ENCODE data around the gene LDLRAP1. TPM values are rescaled to one million over a fixed set of nuclear protein-coding genes. Genes with fewer than 3 reads are reported as not detected.
"Not testable (repeated sequence)": the region's sequence is repeated elsewhere in the genome, so short reads cannot be mapped to it uniquely, and the experiment has no call there.

Gene LDLRAP1, protein sequence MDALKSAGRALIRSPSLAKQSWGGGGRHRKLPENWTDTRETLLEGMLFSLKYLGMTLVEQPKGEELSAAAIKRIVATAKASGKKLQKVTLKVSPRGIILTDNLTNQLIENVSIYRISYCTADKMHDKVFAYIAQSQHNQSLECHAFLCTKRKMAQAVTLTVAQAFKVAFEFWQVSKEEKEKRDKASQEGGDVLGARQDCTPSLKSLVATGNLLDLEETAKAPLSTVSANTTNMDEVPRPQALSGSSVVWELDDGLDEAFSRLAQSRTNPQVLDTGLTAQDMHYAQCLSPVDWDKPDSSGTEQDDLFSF
- total RNA-seq (2014; rRNA removed; shearing (Covaris generic)): 39.7 and 43.1 TPM in 2 replicates

DNA sequence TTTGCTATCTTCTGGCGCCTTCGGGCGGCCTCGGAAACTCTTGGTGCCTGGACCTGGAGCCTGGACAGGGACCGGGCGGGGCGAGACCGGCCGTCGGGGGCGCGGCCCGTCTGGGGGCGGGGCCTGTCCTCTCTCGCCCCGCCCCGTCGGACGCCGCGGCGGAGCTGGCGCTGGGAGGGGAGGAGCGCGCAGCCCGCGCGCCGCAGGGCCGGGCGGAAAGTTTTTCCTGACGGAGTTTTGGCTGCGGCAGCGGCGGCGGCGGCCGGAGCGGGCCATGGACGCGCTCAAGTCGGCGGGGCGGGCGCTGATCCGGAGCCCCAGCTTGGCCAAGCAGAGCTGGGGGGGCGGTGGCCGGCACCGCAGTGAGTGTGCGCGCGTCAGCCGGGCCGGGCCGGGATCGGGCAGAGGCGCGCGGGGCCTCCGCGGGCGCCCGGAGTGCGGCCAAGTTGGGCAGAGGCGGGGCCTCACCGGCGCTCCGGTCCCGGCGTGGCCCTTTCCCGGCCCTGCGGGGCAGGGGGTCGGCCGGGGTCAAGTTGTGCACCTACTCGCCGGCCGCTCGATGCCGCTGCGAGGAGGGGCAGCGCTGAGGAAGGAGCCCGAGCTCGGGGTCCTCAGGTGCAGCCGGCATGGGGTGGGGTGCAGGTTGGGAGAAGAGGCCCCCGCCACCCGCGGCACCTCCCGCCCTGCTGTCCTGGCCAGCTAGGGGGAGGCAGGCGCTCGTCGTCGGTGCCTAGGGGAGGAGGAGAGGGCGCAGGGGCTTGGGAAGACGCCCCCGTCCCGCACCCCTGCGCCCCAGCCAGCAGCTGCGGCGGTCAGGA is at the start of gene LDLRAP1:
Gene LDLRAP1 (plus strand): TSS at position 182 of the 818 bp plus-strand sequence. CDS start 93 bp downstream, at position 275.
- DNase-seq (ENCODE audit: low read depth): peak; percentile 78

- no peak for DNase-seq (ENCODE audit: low read depth)
Measured at GRCh38 chr1:25494952-25495351, 48.5 kb upstream of the LDLRAP1 start.

DNA sequence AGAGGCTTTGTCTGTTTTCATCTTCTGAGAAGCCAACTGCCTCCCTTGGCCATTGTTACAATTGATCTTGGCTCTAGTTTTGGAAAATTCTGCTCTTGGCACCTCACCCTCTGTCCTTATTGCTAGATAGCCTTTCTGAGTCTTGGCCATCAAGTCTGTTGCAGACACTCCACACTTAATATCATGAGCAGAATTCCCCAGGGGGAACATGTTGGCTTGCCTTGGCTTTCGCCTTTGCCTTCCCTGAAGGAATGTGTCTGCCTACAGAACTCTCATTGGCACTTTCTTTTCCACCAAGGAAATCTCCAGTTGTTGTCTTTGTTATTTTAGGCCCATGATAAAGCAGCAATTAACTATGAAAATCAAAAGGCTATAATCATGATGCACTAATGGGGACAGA is 42.7 kb upstream of the LDLRAP1 start:
- no peak for DNase-seq (ENCODE audit: low read depth)

- DNase-seq (ENCODE audit: low read depth): no peak
Measured at GRCh38 chr1:25501235-25502058, 42.0 kb upstream of the LDLRAP1 start.

DNA sequence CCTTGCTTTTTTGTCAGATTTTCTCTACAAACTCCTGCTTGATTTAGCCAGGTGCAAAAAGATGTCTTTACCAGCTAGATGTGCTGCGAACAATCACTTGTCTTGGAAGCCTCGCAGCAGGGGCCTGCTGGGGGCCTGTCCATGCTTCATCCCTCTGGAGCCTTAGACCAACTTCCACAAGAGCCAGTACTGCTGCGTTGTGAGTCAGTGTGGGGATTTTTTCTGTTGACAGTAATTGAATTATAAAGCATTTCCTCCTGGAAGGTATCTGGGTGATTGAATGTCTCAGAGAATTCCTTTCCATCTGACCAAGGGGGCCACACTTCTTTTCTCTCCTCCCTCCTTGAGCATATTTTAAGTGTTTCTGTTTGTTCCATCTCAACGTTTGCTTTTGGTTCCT is 40.4 kb upstream of the LDLRAP1 start:
- DNase-seq (ENCODE audit: low read depth): no peak

DNA sequence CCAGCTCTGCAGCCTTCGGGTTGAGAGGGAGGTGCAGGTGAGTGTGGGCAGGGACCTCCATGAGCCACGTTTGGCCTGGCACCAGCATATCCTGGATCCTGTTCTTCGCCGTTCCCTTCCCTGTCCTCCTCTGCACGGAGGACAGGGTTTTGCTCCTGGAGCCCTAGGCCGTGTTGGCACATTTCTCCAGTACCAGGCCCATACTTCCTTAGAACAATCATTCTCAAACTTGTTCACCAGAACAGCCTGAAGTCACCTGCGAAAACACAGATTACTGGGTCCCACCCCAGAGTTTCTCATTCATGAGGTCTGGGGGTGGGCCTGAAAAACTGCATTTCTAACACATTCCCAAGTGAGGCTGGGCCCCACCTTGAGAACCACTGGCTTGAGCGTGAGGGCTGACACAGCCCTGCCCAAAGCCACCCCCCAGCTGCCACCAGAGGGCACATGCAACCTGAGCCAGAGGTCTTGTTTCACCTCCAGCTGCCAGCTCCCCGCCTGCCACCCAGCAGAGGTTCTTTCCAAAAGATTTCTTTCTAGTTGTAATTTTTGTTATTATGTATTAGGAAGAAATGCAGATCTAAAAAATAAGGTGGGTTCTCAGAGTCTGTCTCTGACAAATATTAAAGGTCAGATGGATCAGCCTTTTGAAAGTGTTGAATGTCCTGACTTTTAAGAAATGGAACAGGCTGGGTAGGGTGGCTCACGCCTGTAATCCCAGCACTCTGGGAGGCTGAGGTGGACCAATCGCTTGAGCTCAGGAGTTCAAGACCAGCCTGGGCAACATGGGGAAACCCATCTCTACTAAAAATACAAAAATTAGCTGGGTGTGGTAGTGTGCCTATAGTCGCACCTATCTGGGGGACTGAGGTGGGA is 39.6 kb upstream of the LDLRAP1 start:
- peak; percentile 43 for DNase-seq (ENCODE audit: low read depth)

DNA sequence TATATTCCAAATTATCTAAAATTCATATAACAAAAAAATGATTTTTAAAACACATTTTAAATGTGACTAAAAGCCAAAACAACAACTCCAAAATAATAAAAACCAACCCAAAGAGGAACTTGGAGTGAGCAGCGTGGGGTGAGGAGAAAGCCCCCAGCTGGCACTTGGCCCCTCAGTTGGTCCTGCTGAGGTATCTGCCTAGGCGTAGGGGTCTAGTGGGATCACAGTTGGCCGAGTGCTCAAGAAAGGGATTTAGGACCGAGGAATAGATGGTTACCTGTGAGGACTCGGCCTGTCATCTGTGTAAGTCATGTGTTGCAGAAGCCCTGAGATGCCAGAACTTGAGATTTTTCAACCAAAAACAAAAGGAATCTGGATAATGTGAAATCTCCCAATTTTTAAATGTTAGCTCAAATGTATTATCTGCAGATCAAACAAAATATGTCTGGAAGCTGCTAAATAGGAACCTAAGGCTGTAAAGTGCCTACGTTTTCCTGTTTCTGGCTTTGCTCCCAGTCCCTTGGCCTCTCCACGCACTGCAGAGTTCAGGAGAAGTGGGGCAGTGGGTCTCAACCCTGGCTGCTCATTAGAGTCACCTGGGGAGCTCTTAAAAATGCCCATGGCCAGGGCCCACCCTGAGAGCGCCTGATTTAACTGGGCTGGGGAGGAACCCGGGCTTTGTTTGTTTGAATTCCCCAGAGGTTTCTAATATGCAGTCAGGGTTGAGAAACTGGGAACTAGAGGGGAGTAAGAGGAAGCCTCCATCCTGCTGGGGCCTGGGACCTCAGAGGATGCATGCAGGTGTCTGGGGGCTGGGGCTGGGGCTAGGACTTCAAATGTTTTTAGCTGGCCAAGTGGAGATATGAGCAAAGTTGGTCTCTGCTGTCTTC is 38.5 kb upstream of the LDLRAP1 start:
- DNase-seq (ENCODE audit: low read depth): no peak

DNA sequence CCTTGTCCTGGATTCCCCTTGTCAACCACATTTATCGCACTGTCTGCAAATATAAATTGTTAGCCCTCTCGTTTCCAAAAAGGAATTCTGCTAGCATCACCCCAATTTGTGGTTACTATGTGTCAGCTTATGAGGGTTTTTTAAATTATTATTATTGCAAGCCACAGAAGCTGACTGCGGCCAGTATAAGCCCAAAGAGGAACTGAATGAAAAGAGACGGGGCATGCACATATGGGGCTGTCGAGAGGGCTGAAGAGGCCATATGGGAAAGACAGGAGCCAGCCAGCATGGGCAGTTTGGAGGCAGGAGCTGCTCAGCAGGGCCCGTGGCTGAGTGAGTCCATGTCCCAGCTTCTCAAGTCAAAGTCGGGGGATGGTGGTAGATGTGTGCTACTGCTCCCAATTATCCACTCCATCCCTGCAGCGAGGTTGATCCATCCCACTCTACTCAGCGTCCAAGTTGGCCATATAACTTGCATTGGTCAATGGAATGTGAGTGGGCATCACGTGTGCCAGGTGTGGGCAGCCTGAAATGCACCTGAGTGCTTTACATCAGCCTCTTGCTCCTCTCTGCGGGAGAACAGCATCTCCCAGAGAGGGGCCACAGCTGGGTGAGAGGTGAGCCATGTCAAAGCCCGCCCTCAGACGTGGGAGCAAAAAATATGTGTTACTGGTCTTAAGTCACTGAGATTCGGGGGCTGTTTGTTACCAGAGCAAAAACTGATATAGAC is 37.6 kb upstream of the LDLRAP1 start:
- no peak for DNase-seq (ENCODE audit: low read depth)

DNA sequence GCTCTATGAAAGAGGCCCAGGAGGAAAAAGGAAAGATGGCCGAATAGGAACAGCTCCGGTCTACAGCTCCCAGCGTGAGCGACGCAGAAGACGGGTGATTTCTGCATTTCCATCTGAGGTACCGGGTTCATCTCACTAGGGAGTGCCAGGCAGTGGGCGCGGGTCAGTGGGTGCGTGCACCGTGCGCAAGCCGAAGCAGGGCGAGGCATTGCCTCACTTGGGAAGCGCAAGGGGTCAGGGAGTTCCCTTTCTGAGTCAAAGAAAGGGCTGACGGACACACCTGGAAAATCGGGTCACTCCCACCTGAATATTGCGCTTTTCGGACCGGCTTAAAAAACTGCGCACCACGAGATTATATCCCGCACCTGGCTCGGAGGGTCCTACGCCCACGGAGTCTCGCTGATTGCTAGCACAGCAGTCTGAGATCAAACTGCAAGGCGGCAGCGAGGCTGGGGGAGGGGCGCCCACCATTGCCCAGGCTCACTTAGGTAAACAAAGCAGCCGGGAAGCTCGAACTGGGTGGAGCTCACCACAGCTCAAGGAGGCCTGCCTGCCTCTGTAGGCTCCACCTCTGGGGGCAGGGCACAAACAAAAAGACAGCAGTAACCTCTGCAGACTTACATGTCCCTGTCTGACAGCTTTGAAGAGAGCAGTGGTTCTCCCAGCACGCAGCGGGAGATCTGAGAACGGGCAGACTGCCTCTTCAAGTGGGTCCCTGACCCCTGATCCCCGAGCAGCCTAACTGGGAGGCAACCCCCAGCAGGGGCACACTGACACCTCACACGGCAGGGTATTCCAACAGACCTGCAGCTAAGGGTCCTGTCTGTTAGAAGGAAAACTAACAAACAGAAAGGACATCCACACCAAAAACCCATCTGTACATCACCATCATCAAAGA is 36.6 kb upstream of the LDLRAP1 start:
- not testable (repeated sequence) for DNase-seq (ENCODE audit: low read depth)

GRCh38 chr1:25513666-25514065 is 29.7 kb upstream of the LDLRAP1 start:
- DNase-seq (ENCODE audit: low read depth): no peak

DNA sequence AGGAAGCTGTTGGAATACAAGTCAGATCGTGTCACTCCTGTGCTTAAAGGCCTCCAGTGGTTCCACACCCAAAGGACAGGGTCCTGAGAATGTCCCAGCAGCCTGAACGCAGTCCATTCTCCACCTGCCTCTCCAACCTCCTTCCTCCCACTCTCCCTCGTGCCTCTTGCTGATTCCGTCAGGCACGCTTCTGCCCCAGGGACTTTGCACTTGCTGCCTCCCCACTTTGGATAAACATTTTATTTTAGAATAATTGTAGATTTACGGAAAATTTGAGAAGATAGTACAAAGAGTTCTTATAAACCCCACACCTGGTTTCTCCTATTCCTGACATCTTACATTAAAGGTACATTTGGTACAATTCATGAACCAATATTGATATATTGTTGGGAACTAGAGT is 28.4 kb upstream of the LDLRAP1 start:
- DNase-seq (ENCODE audit: low read depth): no peak

DNA sequence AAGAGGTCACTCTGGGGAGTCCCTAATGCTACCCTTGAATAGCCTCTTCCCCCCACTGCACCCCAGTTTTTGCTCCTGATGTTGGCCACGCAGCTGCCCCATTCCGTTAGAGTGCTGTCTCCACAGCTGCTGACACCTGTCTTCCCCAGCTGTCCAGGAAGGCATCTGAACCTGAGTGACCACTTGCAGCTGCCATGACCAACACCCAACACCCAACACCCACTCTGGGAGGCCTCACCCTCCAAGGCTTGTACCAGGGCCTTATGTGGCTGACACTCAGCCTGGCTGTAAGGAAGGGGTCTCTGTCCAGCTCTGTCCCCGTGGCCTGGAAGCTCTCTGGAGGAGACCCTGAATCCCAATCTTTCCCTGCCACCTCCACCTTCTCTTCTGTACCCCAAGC is 26.7 kb upstream of the LDLRAP1 start:
- DNase-seq (ENCODE audit: low read depth): no peak

DNA sequence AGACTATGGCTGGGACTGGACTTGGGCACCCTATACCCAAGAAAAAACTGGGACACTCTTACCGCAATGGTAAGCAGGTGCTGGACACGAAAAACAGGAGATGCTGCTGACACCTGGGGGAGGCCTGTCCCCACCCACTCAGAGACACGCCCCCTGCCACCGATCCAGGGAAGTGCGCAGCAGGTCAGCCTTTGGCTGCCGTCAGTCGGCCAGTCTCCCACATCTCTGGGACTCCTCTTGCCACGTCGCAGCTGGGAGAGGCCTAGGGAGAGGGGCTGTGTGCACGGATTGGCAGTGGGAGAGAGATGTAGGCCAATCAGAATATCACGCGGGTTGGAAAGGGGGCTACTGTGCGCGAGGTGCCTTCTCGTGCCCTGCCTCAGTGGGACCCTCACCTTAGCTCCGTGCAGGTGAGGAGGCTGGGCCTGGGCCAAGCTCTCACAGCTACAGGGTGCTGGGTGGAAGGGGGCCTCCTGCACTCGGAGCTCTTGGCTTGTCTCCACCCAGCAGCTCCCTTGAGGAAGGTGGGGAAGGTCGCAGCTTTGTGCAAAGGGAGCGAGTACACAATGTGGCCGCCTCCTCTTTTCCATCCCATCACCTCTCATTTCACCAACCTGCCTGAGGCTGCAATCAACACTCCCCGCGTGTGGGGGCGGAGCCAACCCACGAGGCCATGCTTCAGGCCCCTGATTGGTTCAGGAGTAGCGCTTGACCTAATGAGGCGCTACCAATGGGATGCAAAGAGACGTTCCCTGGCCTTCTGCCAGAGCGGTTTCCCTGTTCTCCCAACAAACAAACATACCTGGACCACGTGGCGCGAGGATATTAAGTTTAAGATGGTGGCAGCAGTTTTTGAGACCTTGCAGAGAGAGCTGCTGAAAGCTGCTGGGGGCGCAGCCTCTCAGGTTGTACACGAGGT is 25.7 kb upstream of the LDLRAP1 start:
- no peak for DNase-seq (ENCODE audit: low read depth)

GRCh38 chr1:25519624-25520023 is 23.8 kb upstream of the LDLRAP1 start:
- DNase-seq (ENCODE audit: low read depth): peak; percentile 92

- peak; percentile 59 for DNase-seq (ENCODE audit: low read depth)
Measured at GRCh38 chr1:25520446-25521061, 22.9 kb upstream of the LDLRAP1 start.

DNA sequence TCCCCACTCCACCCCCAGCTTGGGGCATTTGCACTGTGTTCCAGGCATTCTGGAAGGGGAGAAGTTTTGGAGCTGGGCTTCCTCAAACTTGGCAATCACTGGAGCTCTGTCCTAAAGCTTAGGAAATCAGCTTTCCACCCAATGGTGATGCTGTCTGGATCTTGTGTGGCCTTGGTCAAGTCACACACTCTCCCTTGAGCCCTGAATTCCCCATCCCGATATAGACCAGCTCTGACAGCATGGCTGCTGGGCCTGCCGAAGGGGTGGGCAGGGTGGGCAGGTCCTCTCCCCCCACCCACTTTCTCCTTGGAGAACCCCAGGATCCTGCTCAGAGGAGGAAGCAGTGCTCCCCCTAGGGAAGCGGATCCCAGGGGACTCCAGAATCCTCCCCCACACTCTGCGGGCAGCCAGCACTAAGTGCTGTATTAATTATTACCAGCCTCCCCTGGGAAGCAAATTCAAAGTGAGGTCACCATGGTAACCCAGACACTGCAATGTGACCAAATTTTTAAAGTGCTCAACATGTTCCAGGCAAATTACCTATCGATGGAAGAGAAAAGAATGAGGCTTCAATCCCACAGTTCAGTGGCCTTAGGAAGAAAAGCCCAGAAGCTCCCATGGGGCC is 21.3 kb upstream of the LDLRAP1 start:
- DNase-seq (ENCODE audit: low read depth): no peak
